Measurements from ENCODE around the gene ZNF784. TPM values are rescaled to one million over a fixed set of nuclear protein-coding genes. Genes with fewer than 3 reads are reported as not detected.

Gene ZNF784
- total and polyA plus RNA-seq, 2 of the 13 experiments (the other 11 are each of a cell fraction or from before 2014, with no cell fraction given): 4.1 to 4.2 TPM

- TF ChIP-seq ZNF562 (CRISPR knock-in tag; IDR thresholded peaks at IDR 0.05; ENCODE audit: borderline replicate concordance) (no peak), ZNF503 (CRISPR knock-in tag; IDR thresholded peaks at IDR 0.05) (no peak), ZNF335 (CRISPR knock-in tag; IDR thresholded peaks at IDR 0.05) (no peak), THAP7 (CRISPR knock-in tag; IDR thresholded peaks at IDR 0.05) (0 out of 2 replicates have a peak, but pooled peaks have one; percentile 40), HOXD1 (CRISPR knock-in tag; IDR thresholded peaks at IDR 0.05) (no peak), ZNF724P (CRISPR knock-in tag; IDR thresholded peaks at IDR 0.05; ENCODE audit: borderline replicate concordance) (no peak), MXI1 (IDR thresholded peaks at IDR 0.05; ENCODE audit: borderline replicate concordance, low read depth, low read length) (0 out of 3 replicates have a peak, but pooled peaks have one; percentile 28), HNRNPK (IDR thresholded peaks at IDR 0.05; ENCODE audit: low read depth, low read length, poor library complexity, severe bottlenecking) (no peak), LRRFIP1 (CRISPR knock-in tag; conservative IDR thresholded peaks at IDR 0.05) (no peak), ZBTB39 (CRISPR knock-in tag; IDR thresholded peaks at IDR 0.05) (no peak), ZNF10 (CRISPR knock-in tag; IDR thresholded peaks at IDR 0.05; ENCODE audit: borderline replicate concordance, low read depth) (no peak), IKZF1 (IDR thresholded peaks at IDR 0.05) (no peak), PCBP1 (IDR thresholded peaks at IDR 0.05; ENCODE audit: borderline replicate concordance, low read depth, low read length) (no peak), HMGXB3 (CRISPR knock-in tag; IDR thresholded peaks at IDR 0.05; ENCODE audit: borderline replicate concordance) (no peak), SOX6 (IDR thresholded peaks at IDR 0.05) (no peak), SOX6 (CRISPR knock-in tag; IDR thresholded peaks at IDR 0.05) (no peak; the same call in none of the 2 replicates), REPIN1 (CRISPR knock-in tag; IDR thresholded peaks at IDR 0.05; ENCODE audit: borderline replicate concordance, low read depth) (no peak)
Measured at GRCh38 chr19:55647732-55648584, 23.6 kb upstream of the ZNF784 start, which contains the start of gene CCDC106 (continued).

Data from HepG2 (cell line).